ENCODE measurements around the gene SIPA1L3. TPM values are rescaled to one million over a fixed set of nuclear protein-coding genes. Genes with fewer than 3 reads are reported as not detected.

Gene SIPA1L3
- total RNA-seq, 1 donor from 2014 or later, result 63.2 TPM

DNA sequence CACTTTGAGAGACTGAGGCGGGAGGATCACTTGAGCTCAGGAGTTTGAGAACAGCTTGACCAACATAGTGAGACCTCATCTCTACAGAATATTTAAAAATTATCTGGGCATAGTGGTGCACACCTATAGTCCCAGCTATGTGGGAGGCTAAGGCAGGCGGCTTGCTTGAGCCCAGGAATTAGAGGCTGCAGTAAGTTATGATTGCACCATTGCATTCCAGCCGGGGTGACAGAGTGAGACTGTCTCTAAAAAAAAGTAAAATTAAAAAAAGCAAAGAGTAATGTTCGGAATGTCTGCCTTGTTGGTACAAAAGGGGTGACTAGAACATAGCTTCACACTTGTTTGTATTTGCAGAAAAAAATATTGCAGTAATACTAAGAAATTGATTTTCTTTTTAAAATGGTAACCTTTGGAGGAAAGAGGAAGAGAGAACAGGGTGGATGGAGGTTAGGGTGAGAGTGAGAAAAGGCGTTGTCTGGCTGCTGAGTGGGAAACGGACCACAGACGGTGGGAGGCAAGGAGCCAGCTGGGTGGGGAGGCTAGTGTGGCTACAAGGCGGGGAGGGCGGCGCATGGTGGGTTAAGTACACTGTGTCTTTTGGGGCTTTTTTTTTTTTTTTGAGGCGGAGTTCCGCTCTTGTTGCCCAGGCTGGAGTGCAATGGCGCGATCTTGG lies 339.0 kb downstream of the SIPA1L3 start:
- TF ChIP-seq, protein P1, sequence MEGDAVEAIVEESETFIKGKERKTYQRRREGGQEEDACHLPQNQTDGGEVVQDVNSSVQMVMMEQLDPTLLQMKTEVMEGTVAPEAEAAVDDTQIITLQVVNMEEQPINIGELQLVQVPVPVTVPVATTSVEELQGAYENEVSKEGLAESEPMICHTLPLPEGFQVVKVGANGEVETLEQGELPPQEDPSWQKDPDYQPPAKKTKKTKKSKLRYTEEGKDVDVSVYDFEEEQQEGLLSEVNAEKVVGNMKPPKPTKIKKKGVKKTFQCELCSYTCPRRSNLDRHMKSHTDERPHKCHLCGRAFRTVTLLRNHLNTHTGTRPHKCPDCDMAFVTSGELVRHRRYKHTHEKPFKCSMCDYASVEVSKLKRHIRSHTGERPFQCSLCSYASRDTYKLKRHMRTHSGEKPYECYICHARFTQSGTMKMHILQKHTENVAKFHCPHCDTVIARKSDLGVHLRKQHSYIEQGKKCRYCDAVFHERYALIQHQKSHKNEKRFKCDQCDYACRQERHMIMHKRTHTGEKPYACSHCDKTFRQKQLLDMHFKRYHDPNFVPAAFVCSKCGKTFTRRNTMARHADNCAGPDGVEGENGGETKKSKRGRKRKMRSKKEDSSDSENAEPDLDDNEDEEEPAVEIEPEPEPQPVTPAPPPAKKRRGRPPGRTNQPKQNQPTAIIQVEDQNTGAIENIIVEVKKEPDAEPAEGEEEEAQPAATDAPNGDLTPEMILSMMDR (IDR thresholded peaks at IDR 0.05), result no peak
- H3K36me3 ChIP-seq, result no peaks in the 10 kb centered on the region
- H3K4me1 ChIP-seq, result peaks cover 26% of the 10 kb centered on the region
- peak overlapping the region; percentile 60 for H3K27ac ChIP-seq
- H3K9me3 ChIP-seq, result no peaks in the 10 kb centered on the region
- DNase-seq (no peak), ATAC-seq (peak in 1 of 2 donors; percentile 33)
- H3K4me3 ChIP-seq, result no peak overlapping the region
- intact Hi-C loops (cut with DNase I), result no loop called here
- H3K27me3 ChIP-seq (ENCODE audit: low read depth), result no peaks in the 10 kb centered on the region

DNA sequence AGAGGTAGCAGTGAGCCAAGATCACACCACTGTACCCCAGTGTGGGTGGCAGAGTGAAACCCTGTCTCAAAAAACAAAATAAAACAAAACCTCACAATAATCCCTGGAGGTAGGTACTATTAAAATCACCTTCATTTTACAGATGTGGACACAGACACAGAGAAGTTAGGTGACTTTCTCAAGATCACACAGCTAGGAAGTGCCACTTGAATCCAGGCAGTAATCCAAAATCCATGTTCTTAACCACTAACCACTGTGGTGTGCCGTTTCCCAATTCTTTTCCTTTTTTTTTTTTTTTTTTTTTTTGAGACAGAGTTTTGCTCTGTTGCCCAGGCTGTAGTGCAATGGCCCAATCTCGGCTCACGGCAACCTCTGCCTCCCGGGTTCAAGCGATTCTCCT lies 340.1 kb downstream of the SIPA1L3 start:
- Histone ChIP-seq H3K27me3 (ENCODE audit: low read depth) (no peaks in the 10 kb centered on the region), H3K4me1 (peaks cover 35% of the 10 kb centered on the region), H3K4me3 (no peak overlapping the region), H3K9me3 (no peaks in the 10 kb centered on the region), H3K27ac (peak overlapping the region; percentile 60), H3K36me3 (no peaks in the 10 kb centered on the region)
- TF ChIP-seq, protein P1 (IDR thresholded peaks at IDR 0.05), result no peak
- DNase-seq (no peak), ATAC-seq (no peak)
- intact Hi-C loops (cut with DNase I), result no loop called here

DNA sequence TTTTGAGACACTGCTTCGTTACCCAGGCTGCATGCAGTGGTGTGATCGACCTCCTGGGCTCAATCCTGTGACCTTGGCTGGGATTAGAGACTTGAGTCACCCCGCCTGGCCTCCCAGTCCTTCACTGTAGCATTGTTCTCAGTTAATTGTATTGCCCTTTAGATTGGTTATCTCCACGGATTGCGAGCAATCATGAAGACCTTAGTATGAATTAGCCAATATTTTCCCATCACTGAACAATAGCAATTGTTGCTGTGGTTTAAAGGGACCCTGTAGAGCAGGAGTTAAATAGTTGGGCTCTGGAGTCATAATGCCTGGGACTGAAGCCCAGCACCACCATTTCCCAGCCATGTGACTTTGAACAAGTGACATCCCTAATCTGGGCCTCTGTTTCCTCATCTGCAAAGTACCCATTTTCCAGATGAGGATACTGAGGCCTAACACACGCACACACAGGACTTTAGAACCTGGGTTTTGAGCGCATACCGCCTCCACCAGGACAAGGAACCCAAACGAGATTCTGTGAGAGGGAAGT lies 340.8 kb downstream of the SIPA1L3 start:
- no peaks in the 10 kb centered on the region for H3K36me3 ChIP-seq
- no peak for ATAC-seq
- H3K4me3 ChIP-seq, result no peak overlapping the region
- DNase-seq, result no peak
- intact Hi-C loops (cut with DNase I), result no loop called here
- TF ChIP-seq, protein P1 (IDR thresholded peaks at IDR 0.05), result no peak
- peaks cover 40% of the 10 kb centered on the region for H3K4me1 ChIP-seq
- no peak overlapping the region for H3K27ac ChIP-seq
- H3K27me3 ChIP-seq (ENCODE audit: low read depth), result no peaks in the 10 kb centered on the region
- H3K9me3 ChIP-seq, result no peaks in the 10 kb centered on the region

DNA sequence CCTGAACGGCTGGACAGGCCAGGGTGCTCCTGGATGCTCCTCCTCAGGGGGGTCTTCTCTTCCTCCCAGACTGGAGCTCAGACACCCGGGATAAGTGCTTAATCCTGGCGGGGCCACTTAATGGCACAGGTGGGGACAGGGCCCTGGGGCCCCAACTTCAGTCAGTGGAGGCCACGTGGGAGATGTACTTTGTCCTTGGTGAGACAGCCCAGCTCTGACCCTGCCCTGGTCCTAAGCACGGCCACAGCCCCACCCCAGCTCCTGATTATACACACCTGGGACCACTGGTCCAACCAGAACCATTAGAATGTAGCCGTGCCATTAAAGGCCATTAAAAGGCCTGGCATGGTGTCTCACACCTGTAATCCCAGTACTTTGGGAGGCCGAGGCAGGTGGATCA lies 341.4 kb downstream of the SIPA1L3 start:
- intact Hi-C loops (cut with DNase I), result no loop called here
- H3K27ac ChIP-seq, result no peak overlapping the region
- no peak for ATAC-seq

DNA sequence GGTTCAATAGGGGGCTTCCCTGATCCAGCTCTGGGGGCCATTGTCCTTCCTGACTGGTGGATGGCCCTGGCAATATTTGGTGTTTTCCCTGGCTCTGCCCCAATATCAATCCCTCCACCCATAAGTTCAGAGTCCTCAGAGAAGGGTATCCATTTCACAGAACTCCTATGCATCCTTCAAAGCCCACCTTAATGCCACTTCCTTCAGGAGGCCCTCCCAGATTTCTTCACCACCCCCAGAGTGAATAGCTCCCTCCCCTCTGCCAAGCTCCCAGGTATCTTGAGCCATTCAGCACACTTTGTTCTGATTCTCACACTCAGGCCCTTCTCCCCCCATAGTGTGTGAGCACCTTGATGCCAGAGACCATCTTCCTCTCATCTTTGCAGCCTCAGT lies 343.4 kb downstream of the SIPA1L3 start:
- Histone ChIP-seq H3K4me3 (no peak overlapping the region), H3K9me3 (no peaks in the 10 kb centered on the region), H3K27me3 (ENCODE audit: low read depth) (peaks cover 6% of the 10 kb centered on the region), H3K36me3 (no peaks in the 10 kb centered on the region), H3K4me1 (peaks cover 26% of the 10 kb centered on the region), H3K27ac (peak overlapping the region; percentile 25)
- DNase-seq (no peak), ATAC-seq (no peak)
- intact Hi-C loops (cut with DNase I), result no loop called here
- TF ChIP-seq, protein P1 (IDR thresholded peaks at IDR 0.05), result no peak

More for the DNA sequence above, 341.4 kb downstream of the SIPA1L3 start:
- H3K9me3 ChIP-seq, result no peaks in the 10 kb centered on the region
- no peak for DNase-seq
- peaks cover 40% of the 10 kb centered on the region for H3K4me1 ChIP-seq
- H3K36me3 ChIP-seq, result no peaks in the 10 kb centered on the region
- TF ChIP-seq, protein P1 (IDR thresholded peaks at IDR 0.05), result no peak
- H3K4me3 ChIP-seq, result no peak overlapping the region
- H3K27me3 ChIP-seq (ENCODE audit: low read depth), result no peaks in the 10 kb centered on the region
